SK-N-MC (cell line): ENCODE results near the gene DUSP3.

ENCODE experiments used
- EZH2 ChIP-seq: fragments of 200-600 bp; sonication (generic); IDR thresholded peaks from one replicate; pipeline ENCODE4 v1.6.1; 2017; ENCODE audit warnings: antibody characterized with exemption
- FOXP2 ChIP-seq: optimal IDR thresholded peaks from 2 replicates; pipeline ENCODE3; 2011; ENCODE audit warnings: mild to moderate bottlenecking, moderate library complexity; ENCODE audit not compliant: insufficient read depth; ENCODE audit errors: extremely low read length, control extremely low read depth
- POLR2AphosphoS5 ChIP-seq: IDR thresholded peaks from 2 replicates; pipeline ENCODE4 v1.6.1; 2012; ENCODE audit warnings: mild to moderate bottlenecking, low read depth, low read length, borderline replicate concordance

- no peak for TF ChIP-seq POLR2AphosphoS5
- no peak for TF ChIP-seq EZH2
- no peak for TF ChIP-seq FOXP2
Measured at GRCh38 chr17:43814714-43815113, 35.9 kb upstream of the DUSP3 start.
